ENCODE data around the gene RAC2.

RAC2 gene

GRCh38 chr22:37177221-37177620, 66.8 kb downstream of the RAC2 start:
- no peak for DNase-seq (ENCODE audit: low read depth in 2 of 2)

- DNase-seq (ENCODE audit: low read depth in 2 of 2), result no peak
These were observed 67.5 kb downstream of the RAC2 start for GRCh38 chr22:37176464-37177061.

GRCh38 chr22:37175414-37176281, 68.4 kb downstream of the RAC2 start:
- no peak for DNase-seq (ENCODE audit: low read depth in 2 of 2)
